Measurements from ENCODE around the gene CLEC2A. TPM values are rescaled to one million over a fixed set of nuclear protein-coding genes. Genes with fewer than 3 reads are reported as not detected.

Gene CLEC2A
- polyA plus RNA-seq, 6 donors from 2014 or later = not detected

- H3K27ac Mint-ChIP-seq = peak within 1 kb of the TSS; percentile 96 to 99 (median 98)
These were observed 62.6 kb downstream of the CLEC2A start, which contains the start of gene CLEC2B for GRCh38 chr12:9869307-9870161. Gene CLEC2B (minus strand): TSS chr12:9869354.

GRCh38 chr12:9868951-9869306 lies 63.2 kb downstream of the CLEC2A start:
- H3K9me3 Mint-ChIP-seq = peaks cover 0 to 5% (median 4%) of the 10 kb centered on the region in 7 donors
- H3K27me3 Mint-ChIP-seq = no peaks in the 10 kb centered on the region
- peaks cover 34 to 55% (median 40%) of the 10 kb centered on the region in 3 donors for H3K4me1 Mint-ChIP-seq
- H3K36me3 Mint-ChIP-seq = peaks cover 3 to 5% of the 10 kb centered on the region in 2 donors
- H3K27ac Mint-ChIP-seq = peak overlapping the region; percentile 96 to 99 (median 98)
- DNase-seq = no peak
- ATAC-seq (ENCODE audit: low read depth in 2 of 2) = no peak
- peak overlapping the region; percentile 92 to 97 (median 94) for H3K4me3 Mint-ChIP-seq

More at GRCh38 chr12:9869307-9870161, 62.6 kb downstream of the CLEC2A start, which contains the start of gene CLEC2B:
- Mint-ChIP-seq H3K36me3 (no peaks in the 10 kb centered on the region), H3K9me3 (peaks cover 0 to 3% (median 0%) of the 10 kb centered on the region in 7 donors), H3K27me3 (no peaks in the 10 kb centered on the region), H3K4me1 (peaks cover 34 to 49% (median 35%) of the 10 kb centered on the region in 3 donors), H3K4me3 (peak within 1 kb of the TSS; percentile 92 to 97 (median 94))
- ATAC-seq (ENCODE audit: low read depth in 2 of 2) = peak; percentile 71 to 79
- peak; percentile 48 for DNase-seq

GRCh38 chr12:9868311-9868801 lies 63.8 kb downstream of the CLEC2A start:
- H3K27me3 Mint-ChIP-seq = no peaks in the 10 kb centered on the region
- H3K9me3 Mint-ChIP-seq = peaks cover 2 to 11% (median 10%) of the 10 kb centered on the region in 7 donors
- H3K4me3 Mint-ChIP-seq = peak overlapping the region; percentile 92 to 97 (median 94)
- DNase-seq (no peak), ATAC-seq (ENCODE audit: low read depth in 2 of 2) (no peak)
- H3K4me1 Mint-ChIP-seq = peaks cover 39 to 61% (median 46%) of the 10 kb centered on the region in 3 donors
- H3K36me3 Mint-ChIP-seq = peaks cover 9 to 11% of the 10 kb centered on the region in 2 donors
- H3K27ac Mint-ChIP-seq = peak overlapping the region; percentile 43 to 99 (median 97)

DNA sequence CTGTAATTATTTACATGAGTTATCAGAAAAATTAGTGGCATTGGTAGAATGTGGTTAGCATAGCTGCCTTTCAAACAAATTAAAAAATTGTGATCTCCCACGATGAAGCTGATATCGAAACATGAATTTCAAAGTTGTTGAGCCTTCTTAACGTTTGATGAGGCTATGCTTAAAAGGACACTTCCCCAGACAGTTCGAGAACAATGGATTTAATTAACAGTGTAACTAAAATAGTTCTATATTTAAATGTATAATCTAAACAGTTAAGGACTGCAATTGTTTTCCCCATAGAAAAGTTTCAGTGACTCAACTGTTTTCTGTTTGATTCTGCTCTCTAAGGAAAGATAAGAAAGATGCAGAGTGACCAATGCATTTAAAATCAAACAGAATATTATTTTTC lies 64.6 kb downstream of the CLEC2A start:
- DNase-seq = no peak
- ATAC-seq (ENCODE audit: low read depth in 2 of 2) = no peak
- Mint-ChIP-seq H3K9me3 (peaks cover 4 to 17% (median 13%) of the 10 kb centered on the region in 7 donors), H3K27ac (peak overlapping the region; percentile 58 to 98 (median 84)), H3K36me3 (peaks cover 17 to 19% of the 10 kb centered on the region in 2 donors), H3K27me3 (no peaks in the 10 kb centered on the region), H3K4me1 (peaks cover 42 to 64% (median 51%) of the 10 kb centered on the region in 3 donors), H3K4me3 (peak overlapping the region; percentile 80 to 96 (median 92))

- peak overlapping the region; percentile 80 to 96 (median 92) for H3K4me3 Mint-ChIP-seq
- ATAC-seq (ENCODE audit: low read depth in 2 of 2) = peak; percentile 15 to 27
- H3K36me3 Mint-ChIP-seq = peaks cover 22 to 23% of the 10 kb centered on the region in 2 donors
- H3K4me1 Mint-ChIP-seq = peaks cover 39 to 60% (median 48%) of the 10 kb centered on the region in 3 donors
- peaks cover 4 to 17% (median 13%) of the 10 kb centered on the region in 7 donors for H3K9me3 Mint-ChIP-seq
- DNase-seq = no peak
- H3K27ac Mint-ChIP-seq = peak overlapping the region; percentile 52 to 98 (median 82)
- H3K27me3 Mint-ChIP-seq = no peaks in the 10 kb centered on the region
These were observed 65.3 kb downstream of the CLEC2A start for GRCh38 chr12:9866860-9867269.

DNA sequence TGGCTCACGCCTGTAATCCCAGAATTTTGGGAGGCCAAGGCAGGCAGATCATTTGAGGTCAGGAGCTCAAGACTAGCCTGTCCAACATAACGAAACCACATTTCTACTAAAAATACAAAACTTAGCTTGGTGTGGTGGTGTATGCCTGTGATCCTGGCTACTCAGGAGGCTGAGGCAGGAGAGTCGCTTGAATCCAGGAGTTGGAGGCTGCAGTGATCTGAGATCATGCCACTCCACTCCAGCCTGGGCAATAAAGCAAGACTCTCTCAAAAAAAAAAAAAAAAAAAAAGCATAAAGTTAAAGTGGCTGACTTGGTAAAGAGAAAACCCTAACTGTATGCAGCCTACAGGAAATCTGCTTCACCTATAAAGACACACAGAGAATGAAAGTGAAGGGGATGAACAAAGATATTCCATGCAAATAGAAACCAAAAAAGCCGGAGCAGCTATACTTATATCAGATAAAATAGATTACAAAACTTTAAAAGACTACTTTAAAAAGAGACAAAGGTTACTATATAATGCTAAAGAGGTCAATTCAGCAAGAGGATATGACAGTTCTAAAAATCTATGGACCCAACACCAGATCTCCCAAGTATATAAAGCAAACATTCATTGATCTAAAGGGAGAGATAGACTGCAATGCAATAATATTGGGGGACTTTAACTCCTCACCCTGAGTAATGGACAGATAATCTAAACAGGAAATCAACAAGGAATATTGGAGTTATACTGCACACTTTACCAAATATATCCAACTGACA lies 67.1 kb downstream of the CLEC2A start:
- DNase-seq (no peak), ATAC-seq (ENCODE audit: low read depth in 2 of 2) (peak in 1 of 2 donors; percentile 13)
- H3K36me3 Mint-ChIP-seq = peaks cover 23 to 30% of the 10 kb centered on the region in 2 donors
- peaks cover 4 to 17% (median 13%) of the 10 kb centered on the region in 7 donors for H3K9me3 Mint-ChIP-seq
- H3K4me3 Mint-ChIP-seq = peak overlapping the region; percentile 59 to 96 (median 90)
- H3K4me1 Mint-ChIP-seq = peaks cover 37 to 58% (median 45%) of the 10 kb centered on the region in 3 donors
- peak overlapping the region; percentile 8 to 98 (median 74) for H3K27ac Mint-ChIP-seq
- H3K27me3 Mint-ChIP-seq = no peaks in the 10 kb centered on the region

Other genes starting within 250 kb of the CLEC2A start
- gene CLECL1, start 199.3 kb downstream of the CLEC2A start, polyA plus RNA-seq (ENCODE audit: low read depth in 6 of 6) = 10 to 100 TPM in 4 of 6 donors, 1 to 10 TPM in 2; 8.9 to 34.0 (median 11.5) TPM
- gene CD69, start 171.5 kb downstream of the CLEC2A start, polyA plus RNA-seq (ENCODE audit: low read depth in 6 of 6) = 1,000 to 10,000 TPM in 5 of 6 donors, 100 to 1,000 TPM in 1; 814 to 1,329 (median 1,116) TPM
- gene KLRF1, start 104.9 kb downstream of the CLEC2A start, polyA plus RNA-seq (ENCODE audit: low read depth in 6 of 6) = 1 to 10 TPM in 5 of 6 donors, not detected in 1; 1.6 to 5.6 (median 2.4) TPM
- 10 to 100 TPM; 47.2 to 85.8 (median 61.3) TPM for gene CLEC2B, start 63.0 kb downstream of the CLEC2A start, polyA plus RNA-seq (ENCODE audit: low read depth in 6 of 6)
- gene KLRF2, start 50.9 kb downstream of the CLEC2A start, polyA plus RNA-seq (ENCODE audit: low read depth in 6 of 6) = not detected
- gene CLEC12A, start 39.0 kb upstream of the CLEC2A start, polyA plus RNA-seq (ENCODE audit: low read depth in 6 of 6) = 1 to 10 TPM in 1 of 6 donors, under 1 TPM in 3, not detected in 2; 0.29 to 1.6 (median 0.38) TPM
- gene CLEC1B, start 66.8 kb upstream of the CLEC2A start, polyA plus RNA-seq (ENCODE audit: low read depth in 6 of 6) = 1 to 10 TPM in 3 of 6 donors, under 1 TPM in 3; 0.48 to 3.1 (median 1.3) TPM
- not detected for gene CLEC12B, start 78.3 kb upstream of the CLEC2A start, polyA plus RNA-seq (ENCODE audit: low read depth in 6 of 6)
- gene CLEC9A, start 98.3 kb upstream of the CLEC2A start, polyA plus RNA-seq (ENCODE audit: low read depth in 6 of 6) = not detected
- gene CLEC1A, start 166.6 kb upstream of the CLEC2A start, polyA plus RNA-seq (ENCODE audit: low read depth in 6 of 6) = not detected
- gene CLEC7A, start 197.8 kb upstream of the CLEC2A start, polyA plus RNA-seq (ENCODE audit: low read depth in 6 of 6) = under 1 TPM in 4 of 6 donors, not detected in 2; 0.12 to 0.78 (median 0.58) TPM
- not detected for gene OLR1, start 239.8 kb upstream of the CLEC2A start, polyA plus RNA-seq (ENCODE audit: low read depth in 6 of 6)
- gene TMEM52B, start 246.7 kb upstream of the CLEC2A start, polyA plus RNA-seq (ENCODE audit: low read depth in 6 of 6) = not detected

Data from naive B cell (primary cell).